CD4-positive, CD25-positive, alpha-beta regulatory T cell (primary cell): Measurements from ENCODE around the gene HAUS6. TPM values are rescaled to one million over a fixed set of nuclear protein-coding genes. Genes with fewer than 3 reads are reported as not detected.
A peak's percentile ranks its signal among the peaks of the same experiment; 100 is the strongest.

Source experiments
- ATAC-seq, 2 donors: fragments of 150-1000 bp; cut with Tn5 transposase; one replicate each; pipeline ENCODE4 v1.10.0; 2021; ENCODE audit warnings: low read depth in 2 of 2, moderate number of reproducible peaks in 2 of 2, moderate library complexity in 1 of 2
- DNase-seq, 3 donors: peaks; one replicate each; pipeline versions ENCODE4 v3.0.0 to v3.0.0-alpha.2; 2012 to 2022; ENCODE audit warnings: mixed read lengths in 1 of 3
- H3K27ac ChIP-seq: one replicate; pipeline ENCODE4 v1.7.0; 2013; ENCODE audit warnings: mild to moderate bottlenecking, low read length; ENCODE audit not compliant: insufficient read depth, poor library complexity, severe bottlenecking
- H3K27me3 ChIP-seq: one replicate; pipeline ENCODE4 v1.7.0; 2013; ENCODE audit warnings: low read length; ENCODE audit not compliant: control insufficient read depth, insufficient read depth
- H3K36me3 ChIP-seq: one replicate; pipeline ENCODE4 v1.7.0; 2013; ENCODE audit warnings: mild to moderate bottlenecking, low read length, moderate library complexity; ENCODE audit not compliant: control insufficient read depth, insufficient read depth
- H3K4me1 ChIP-seq: 2 replicates; pipeline ENCODE4 v1.7.0; 2013; ENCODE audit warnings: mild to moderate bottlenecking, low read length; ENCODE audit not compliant: insufficient read depth, control insufficient read depth, poor library complexity, severe bottlenecking
- H3K4me3 ChIP-seq: one replicate; pipeline ENCODE4 v1.7.0; 2013; ENCODE audit warnings: low read depth, mild to moderate bottlenecking, low read length, moderate library complexity
- H3K9me3 ChIP-seq, 2 experiments: 1 replicate in 1 of 2; 2 replicates in 1 of 2; pipeline ENCODE4 v1.7.0; 2013; ENCODE audit warnings: low read length in 2 of 2, mild to moderate bottlenecking in 1 of 2, moderate library complexity in 1 of 2; ENCODE audit not compliant: control insufficient read depth in 2 of 2
- H3K27ac Mint-ChIP-seq, 3 donors: one replicate each; pipeline ENCODE4 v1.8.0; 2020 to 2022; ENCODE audit warnings: mild to moderate bottlenecking in 3 of 3, mixed read lengths in 3 of 3, moderate library complexity in 2 of 3
- H3K27me3 Mint-ChIP-seq: one replicate; pipeline ENCODE4 v1.8.0; 2022; ENCODE audit warnings: mild to moderate bottlenecking, mixed read lengths
- H3K36me3 Mint-ChIP-seq: one replicate; pipeline ENCODE4 v1.8.0; 2020; ENCODE audit warnings: mixed read lengths
- H3K4me1 Mint-ChIP-seq, 4 donors: one replicate each; pipeline ENCODE4 v1.8.0; 2020 to 2022; ENCODE audit warnings: mixed read lengths in 4 of 4, mild to moderate bottlenecking in 1 of 4
- H3K4me3 Mint-ChIP-seq, 4 donors: one replicate each; pipeline ENCODE4 v1.8.0; 2020 to 2022; ENCODE audit warnings: mild to moderate bottlenecking in 4 of 4, mixed read lengths in 4 of 4, moderate library complexity in 3 of 4
- H3K9me3 Mint-ChIP-seq, 7 donors: one replicate each; pipeline ENCODE4 v1.8.0; 2020 to 2022; ENCODE audit warnings: mixed read lengths in 7 of 7, mild to moderate bottlenecking in 3 of 7, moderate library complexity in 2 of 7
- polyA plus RNA-seq, 4 donors: library from polyadenylated mRNA; unstranded; fragments of 300-500 nt; fragmentation: Illumina TruSeq; gene quantifications; one replicate each; pipeline ENCODE4 v1.2.3, GENCODE V29; 2021
- total RNA-seq: library from RNA; stranded (reverse); gene quantifications from one replicate; pipeline ENCODE4 v1.2.3, GENCODE V29; 2022

Gene HAUS6
- total and polyA plus RNA-seq, 5 donors from 2014 or later, result 4.5 to 13.2 (median 5.9) TPM

GRCh38 chr9:19124430-19124793, 21.7 kb upstream of the HAUS6 start:
- Mint-ChIP-seq H3K4me3 (peak overlapping the region; percentile 71 to 97 (median 95)), H3K9me3 (no peaks in the 10 kb centered on the region), H3K27ac (peak overlapping the region; percentile 48 to 95 (median 83)), H3K4me1 (peaks cover 4 to 62% (median 37%) of the 10 kb centered on the region in 4 donors), H3K27me3 (no peaks in the 10 kb centered on the region), H3K36me3 (peaks cover 38% of the 10 kb centered on the region)
- Histone ChIP-seq H3K9me3 (no peaks in the 10 kb centered on the region), H3K4me1 (peaks cover 39% of the 10 kb centered on the region), H3K27me3 (no peaks in the 10 kb centered on the region), H3K4me3 (peak overlapping the region; percentile 66), H3K36me3 (peaks cover 28% of the 10 kb centered on the region), H3K27ac (peak overlapping the region; percentile 30)
- no peak for ATAC-seq
- DNase-seq, result no peak

GRCh38 chr9:19122490-19123042, 19.9 kb upstream of the HAUS6 start:
- no peaks in the 10 kb centered on the region for H3K27me3 ChIP-seq
- Mint-ChIP-seq H3K36me3 (peaks cover 56% of the 10 kb centered on the region), H3K4me1 (peaks cover 4 to 50% (median 33%) of the 10 kb centered on the region in 4 donors), H3K27ac (peak overlapping the region in 1 of 3 donors; percentile 82), H3K4me3 (no peak overlapping the region), H3K27me3 (no peaks in the 10 kb centered on the region), H3K9me3 (no peaks in the 10 kb centered on the region)
- no peak overlapping the region for H3K4me3 ChIP-seq
- H3K9me3 ChIP-seq, result no peaks in the 10 kb centered on the region
- ATAC-seq (no peak), DNase-seq (no peak)
- H3K36me3 ChIP-seq, result peaks cover 44% of the 10 kb centered on the region
- peaks cover 28% of the 10 kb centered on the region for H3K4me1 ChIP-seq
- no peak overlapping the region for H3K27ac ChIP-seq

- Mint-ChIP-seq H3K27ac (no peak overlapping the region), H3K36me3 (peaks cover 71% of the 10 kb centered on the region), H3K27me3 (no peaks in the 10 kb centered on the region), H3K4me3 (peak overlapping the region in 1 of 4 donors; percentile 56), H3K4me1 (peaks cover 4 to 39% (median 27%) of the 10 kb centered on the region in 4 donors), H3K9me3 (no peaks in the 10 kb centered on the region)
- H3K4me1 ChIP-seq, result peaks cover 18% of the 10 kb centered on the region
- DNase-seq (no peak), ATAC-seq (no peak)
- H3K36me3 ChIP-seq, result peaks cover 61% of the 10 kb centered on the region
- no peaks in the 10 kb centered on the region for H3K27me3 ChIP-seq
- H3K27ac ChIP-seq, result no peak overlapping the region
- H3K9me3 ChIP-seq, result no peaks in the 10 kb centered on the region
- H3K4me3 ChIP-seq, result no peak overlapping the region
Measured at GRCh38 chr9:19120877-19121276, 18.2 kb upstream of the HAUS6 start.

DNA sequence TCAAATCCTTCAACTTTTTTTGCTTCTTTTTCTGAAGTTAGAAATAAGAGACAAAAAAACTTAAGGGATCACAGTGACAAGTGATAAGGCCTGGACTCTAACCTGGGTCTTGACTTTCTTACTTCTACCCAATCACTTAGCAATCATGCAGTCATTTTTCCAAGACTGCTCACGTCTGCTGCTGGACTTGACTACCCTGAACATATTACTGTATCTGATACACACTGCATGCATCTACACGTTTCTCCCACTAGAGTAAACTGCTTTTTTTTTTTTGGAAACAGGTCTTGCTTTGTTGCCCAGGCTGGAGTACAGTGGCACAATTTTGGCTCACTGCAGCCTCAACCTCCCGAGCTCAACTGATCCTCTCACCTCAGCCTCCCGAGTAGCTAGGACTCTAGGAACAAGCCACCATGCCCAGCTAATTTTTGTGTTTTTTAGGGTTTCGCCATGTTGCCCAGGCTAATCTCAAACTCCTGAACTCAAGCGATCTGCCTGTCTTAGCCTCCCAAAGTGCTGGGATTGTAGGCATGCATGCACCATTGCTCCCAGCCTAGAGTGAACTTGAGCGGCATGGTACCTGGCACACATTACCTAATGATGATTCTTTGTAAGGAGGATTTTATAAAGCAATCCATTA, 17.2 kb upstream of the HAUS6 start:
- Histone ChIP-seq H3K27ac (no peak overlapping the region), H3K36me3 (peaks cover 69% of the 10 kb centered on the region), H3K27me3 (no peaks in the 10 kb centered on the region), H3K4me3 (no peak overlapping the region), H3K4me1 (peaks cover 13% of the 10 kb centered on the region), H3K9me3 (no peaks in the 10 kb centered on the region)
- no peak overlapping the region for H3K4me3 Mint-ChIP-seq
- DNase-seq, result no peak
- no peaks in the 10 kb centered on the region for H3K27me3 Mint-ChIP-seq
- ATAC-seq, result no peak
- no peaks in the 10 kb centered on the region for H3K9me3 Mint-ChIP-seq
- H3K27ac Mint-ChIP-seq, result peak overlapping the region in 1 of 3 donors; percentile 58
- peaks cover 75% of the 10 kb centered on the region for H3K36me3 Mint-ChIP-seq
- H3K4me1 Mint-ChIP-seq, result peaks cover 4 to 29% (median 22%) of the 10 kb centered on the region in 4 donors

DNA sequence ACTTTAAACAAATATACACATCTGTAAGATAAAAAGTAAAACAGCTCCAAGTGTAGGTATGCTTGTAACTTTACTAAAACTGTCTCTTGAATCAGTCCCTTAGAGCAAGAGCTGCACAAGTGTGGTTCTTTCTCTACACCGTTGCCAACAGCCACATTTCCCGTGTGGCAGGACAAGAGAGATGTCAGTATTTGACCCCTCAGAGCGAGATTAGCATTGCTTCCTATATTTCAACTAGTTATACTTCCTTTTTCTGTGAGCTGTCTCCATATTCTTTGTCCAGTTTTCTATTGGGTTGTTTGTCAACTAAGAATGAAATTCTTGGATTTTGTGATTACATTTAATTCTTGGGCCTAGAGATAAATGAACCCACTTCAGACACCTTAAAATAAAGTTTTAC, 16.5 kb upstream of the HAUS6 start:
- Mint-ChIP-seq H3K27ac (peak overlapping the region in 2 of 3 donors; percentile 9 to 56), H3K27me3 (no peaks in the 10 kb centered on the region), H3K4me1 (peaks cover 0 to 23% (median 16%) of the 10 kb centered on the region in 4 donors), H3K4me3 (no peak overlapping the region), H3K36me3 (peaks cover 73% of the 10 kb centered on the region), H3K9me3 (no peaks in the 10 kb centered on the region)
- Histone ChIP-seq H3K27ac (no peak overlapping the region), H3K27me3 (no peaks in the 10 kb centered on the region), H3K4me1 (peaks cover 6% of the 10 kb centered on the region), H3K36me3 (peaks cover 71% of the 10 kb centered on the region), H3K4me3 (no peak overlapping the region), H3K9me3 (no peaks in the 10 kb centered on the region)
- ATAC-seq (no peak), DNase-seq (no peak)

GRCh38 chr9:19117039-19117716, 14.5 kb upstream of the HAUS6 start:
- H3K36me3 Mint-ChIP-seq, result peaks cover 64% of the 10 kb centered on the region
- H3K27ac Mint-ChIP-seq, result peak overlapping the region in 1 of 3 donors; percentile 58

GRCh38 chr9:19116107-19116790, 13.5 kb upstream of the HAUS6 start:
- peaks cover 68% of the 10 kb centered on the region for H3K36me3 Mint-ChIP-seq
- H3K27me3 ChIP-seq, result no peaks in the 10 kb centered on the region
- no peak overlapping the region for H3K27ac ChIP-seq
- no peaks in the 10 kb centered on the region for H3K27me3 Mint-ChIP-seq
- H3K4me3 ChIP-seq, result no peak overlapping the region
- no peaks in the 10 kb centered on the region for H3K9me3 Mint-ChIP-seq
- H3K4me1 ChIP-seq, result no peaks in the 10 kb centered on the region
- H3K27ac Mint-ChIP-seq, result no peak overlapping the region
- peaks cover 0 to 5% (median 0%) of the 10 kb centered on the region in 4 donors for H3K4me1 Mint-ChIP-seq
- H3K9me3 ChIP-seq, result no peaks in the 10 kb centered on the region
- DNase-seq (no peak), ATAC-seq (no peak)
- H3K4me3 Mint-ChIP-seq, result no peak overlapping the region
- H3K36me3 ChIP-seq, result peaks cover 61% of the 10 kb centered on the region

More at GRCh38 chr9:19117039-19117716, 14.5 kb upstream of the HAUS6 start:
- DNase-seq, result no peak
- no peaks in the 10 kb centered on the region for H3K4me1 ChIP-seq
- no peak overlapping the region for H3K27ac ChIP-seq
- peaks cover 0 to 5% (median 1%) of the 10 kb centered on the region in 4 donors for H3K4me1 Mint-ChIP-seq
- H3K27me3 Mint-ChIP-seq, result no peaks in the 10 kb centered on the region
- H3K27me3 ChIP-seq, result no peaks in the 10 kb centered on the region
- H3K4me3 ChIP-seq, result no peak overlapping the region
- H3K36me3 ChIP-seq, result peaks cover 64% of the 10 kb centered on the region
- no peak for ATAC-seq
- no peaks in the 10 kb centered on the region for H3K9me3 Mint-ChIP-seq
- no peak overlapping the region for H3K4me3 Mint-ChIP-seq
- H3K9me3 ChIP-seq, result no peaks in the 10 kb centered on the region
